HEK293 (cell line): Measurements from ENCODE around the gene KLK1.

Experiments used
- CTCF ChIA-PET: fragments of 350-600 bp; formaldehyde crosslinking; extraction: SDS; loops from one replicate; lab custom pipeline; 2021; ENCODE audit warnings: antibody characterized with exemption; lab: Yijun Ruan, JAX
- POLR2A ChIA-PET: fragments of 300-600 bp; formaldehyde crosslinking; extraction: SDS; loops from one replicate; lab custom pipeline; 2020; ENCODE audit warnings: antibody characterized with exemption, inconsistent platforms; lab: Yijun Ruan, JAX
- H3K27ac ChIP-seq: fragments of 200-500 bp; sonication (Bioruptor generic); 2 replicates; pipeline ENCODE4 v1.5.1; 2014; ENCODE audit warnings: low read depth, low read length, control low read depth, inconsistent platforms; ENCODE audit errors: extremely low read depth
- H3K36me3 ChIP-seq, 2 experiments: fragments of 200-500 bp in 1 of 2; sonication (Bioruptor generic) in 1 of 2; 1 replicate in 1 of 2; 2 replicates in 1 of 2; pipeline ENCODE4 v1.5.1; 2014 to 2017; ENCODE audit warnings: inconsistent platforms in 2 of 2, low read length in 2 of 2; ENCODE audit not compliant: control insufficient read depth in 2 of 2, insufficient read depth in 1 of 2
- H3K4me1 ChIP-seq: fragments of 200-500 bp; sonication (Bioruptor generic); 2 replicates; pipeline ENCODE4 v1.5.1; 2014; ENCODE audit warnings: mild to moderate bottlenecking, low read length, inconsistent platforms; ENCODE audit not compliant: control insufficient read depth, insufficient read depth
- H3K4me3 ChIP-seq: 2 replicates; pipeline ENCODE4 v1.5.1; 2011; ENCODE audit warnings: low read depth, mild to moderate bottlenecking, control low read depth, low read length, moderate library complexity
- H3K9me3 ChIP-seq: fragments of 200-500 bp; sonication (Bioruptor generic); 2 replicates; pipeline ENCODE4 v1.5.1; 2014; ENCODE audit warnings: low read depth, low read length, inconsistent platforms; ENCODE audit not compliant: control insufficient read depth, insufficient read depth
- BCL11A ChIP-seq: fragments of 450-650 bp; formaldehyde crosslinking; IDR thresholded peaks from 2 replicates; pipeline ENCODE4 v1.5.1; 2016; ENCODE audit warnings: low read depth, missing biosample characterization, missing genetic modification characterization
- GLIS1 ChIP-seq: fragments of 450-650 bp; formaldehyde crosslinking; IDR thresholded peaks from 2 replicates; pipeline ENCODE4 v1.5.1; 2016; ENCODE audit warnings: missing biosample characterization, missing genetic modification characterization
- GLIS2 ChIP-seq: fragments of 450-650 bp; formaldehyde crosslinking; IDR thresholded peaks from 2 replicates; pipeline ENCODE4 v1.5.1; 2016; ENCODE audit warnings: missing biosample characterization, missing genetic modification characterization
- IKZF3 ChIP-seq: fragments of 450-650 bp; IDR thresholded peaks from 2 replicates; pipeline ENCODE4 v1.5.0; 2018; ENCODE audit warnings: missing biosample characterization, mild to moderate bottlenecking, missing genetic modification characterization, moderate library complexity
- KLF8 ChIP-seq: fragments of 450-650 bp; formaldehyde crosslinking; IDR thresholded peaks from 2 replicates; pipeline ENCODE4 v1.5.1; 2016; ENCODE audit warnings: missing biosample characterization, missing genetic modification characterization
- MYNN ChIP-seq: fragments of 450-650 bp; formaldehyde crosslinking; IDR thresholded peaks from 2 replicates; pipeline ENCODE4 v1.5.1; 2016; ENCODE audit warnings: missing biosample characterization, missing genetic modification characterization, borderline replicate concordance
- PRDM1 ChIP-seq: fragments of 450-650 bp; formaldehyde crosslinking; IDR thresholded peaks from 2 replicates; pipeline ENCODE4; 2016; ENCODE audit warnings: missing biosample characterization, missing genetic modification characterization
- SCRT2 ChIP-seq: fragments of 450-650 bp; formaldehyde crosslinking; IDR thresholded peaks from 2 replicates; pipeline ENCODE4 v1.5.1; 2016; ENCODE audit warnings: missing biosample characterization, missing genetic modification characterization
- ZBTB7A ChIP-seq: fragments of 450-650 bp; formaldehyde crosslinking; IDR thresholded peaks from 2 replicates; pipeline ENCODE4 v1.5.1; 2016; ENCODE audit warnings: low read depth, missing biosample characterization, missing genetic modification characterization
- ZFP41 ChIP-seq: fragments of 450-650 bp; formaldehyde crosslinking; IDR thresholded peaks from 2 replicates; pipeline ENCODE4 v1.5.1; 2016; ENCODE audit warnings: missing biosample characterization, missing genetic modification characterization, borderline replicate concordance
- ZNF132 ChIP-seq: fragments of 450-650 bp; formaldehyde crosslinking; IDR thresholded peaks from 2 replicates; pipeline ENCODE4 v1.5.1; 2017; ENCODE audit warnings: missing biosample characterization, missing genetic modification characterization, borderline replicate concordance
- ZNF184 ChIP-seq: fragments of 450-650 bp; IDR thresholded peaks from 2 replicates; pipeline ENCODE4 v1.5.1; 2018; ENCODE audit warnings: missing biosample characterization, mild to moderate bottlenecking, missing genetic modification characterization
- ZNF274 ChIP-seq, 2 experiments: fragments of 200-500 bp in 1 of 2; fragments of 450-650 bp in 1 of 2; sonication (Bioruptor generic) in 1 of 2; formaldehyde crosslinking in 1 of 2; IDR thresholded peaks; 2 replicates each; pipeline versions ENCODE4 v1.5.1 to v1.6.1; 2014 to 2016; ENCODE audit warnings: borderline replicate concordance in 1 of 2, inconsistent platforms in 1 of 2, low read length in 1 of 2, missing biosample characterization in 1 of 2, missing genetic modification characterization in 1 of 2
- ZNF341 ChIP-seq: fragments of 450-650 bp; formaldehyde crosslinking; IDR thresholded peaks from 2 replicates; pipeline ENCODE4; 2016; ENCODE audit warnings: low read depth, missing biosample characterization, missing genetic modification characterization
- ZNF366 ChIP-seq: fragments of 450-650 bp; formaldehyde crosslinking; conservative IDR thresholded peaks from 2 replicates; pipeline ENCODE4 v1.5.1; 2016; ENCODE audit warnings: missing biosample characterization, missing genetic modification characterization
- ZNF423 ChIP-seq: fragments of 450-650 bp; formaldehyde crosslinking; IDR thresholded peaks from 2 replicates; pipeline ENCODE4 v1.5.1; 2016; ENCODE audit warnings: missing biosample characterization, missing genetic modification characterization
- ZNF473 ChIP-seq: fragments of 450-650 bp; formaldehyde crosslinking; IDR thresholded peaks from 2 replicates; pipeline ENCODE4 v1.5.1; 2017; ENCODE audit warnings: missing biosample characterization, missing genetic modification characterization
- ZNF530 ChIP-seq: fragments of 450-650 bp; formaldehyde crosslinking; IDR thresholded peaks from 2 replicates; pipeline ENCODE4 v1.5.1; 2016; ENCODE audit warnings: low read depth, missing biosample characterization, missing genetic modification characterization
- ZNF626 ChIP-seq: fragments of 450-650 bp; sonication (Bioruptor Pico); formaldehyde crosslinking; IDR thresholded peaks from 2 replicates; pipeline ENCODE4 v1.5.1; 2018; ENCODE audit warnings: missing biosample characterization, missing genetic modification characterization, inconsistent platforms
- ZNF629 ChIP-seq: fragments of 450-650 bp; formaldehyde crosslinking; IDR thresholded peaks from 2 replicates; pipeline ENCODE4 v1.5.1; 2017; ENCODE audit warnings: missing biosample characterization, missing genetic modification characterization
- ZNF768 ChIP-seq: fragments of 450-650 bp; formaldehyde crosslinking; IDR thresholded peaks from 2 replicates; pipeline ENCODE4 v1.5.1; 2018; ENCODE audit warnings: missing biosample characterization, mild to moderate bottlenecking, missing genetic modification characterization
- ZNF777 ChIP-seq: fragments of 450-650 bp; formaldehyde crosslinking; IDR thresholded peaks from 2 replicates; pipeline ENCODE4 v1.5.1; 2017; ENCODE audit warnings: missing biosample characterization, missing genetic modification characterization, borderline replicate concordance
- ZNF843 ChIP-seq: fragments of 450-650 bp; formaldehyde crosslinking; IDR thresholded peaks from 2 replicates; pipeline ENCODE4 v1.5.1; 2016; ENCODE audit warnings: missing biosample characterization, missing genetic modification characterization
- ZSCAN16 ChIP-seq: fragments of 450-650 bp; formaldehyde crosslinking; IDR thresholded peaks from 2 replicates; pipeline ENCODE4 v1.5.1; 2016; ENCODE audit warnings: missing biosample characterization, missing genetic modification characterization
- TF ChIP-seq, protein P1 (sequence below): fragments of 450-650 bp; formaldehyde crosslinking; IDR thresholded peaks from 2 replicates; pipeline ENCODE4 v1.5.1; 2016; ENCODE audit warnings: missing biosample characterization, missing genetic modification characterization
- TF ChIP-seq, protein P2 (sequence below): fragments of 450-650 bp; formaldehyde crosslinking; IDR thresholded peaks from 2 replicates; pipeline ENCODE4 v1.5.1; 2017; ENCODE audit warnings: missing biosample characterization, missing genetic modification characterization

The KLK1 gene

DNA sequence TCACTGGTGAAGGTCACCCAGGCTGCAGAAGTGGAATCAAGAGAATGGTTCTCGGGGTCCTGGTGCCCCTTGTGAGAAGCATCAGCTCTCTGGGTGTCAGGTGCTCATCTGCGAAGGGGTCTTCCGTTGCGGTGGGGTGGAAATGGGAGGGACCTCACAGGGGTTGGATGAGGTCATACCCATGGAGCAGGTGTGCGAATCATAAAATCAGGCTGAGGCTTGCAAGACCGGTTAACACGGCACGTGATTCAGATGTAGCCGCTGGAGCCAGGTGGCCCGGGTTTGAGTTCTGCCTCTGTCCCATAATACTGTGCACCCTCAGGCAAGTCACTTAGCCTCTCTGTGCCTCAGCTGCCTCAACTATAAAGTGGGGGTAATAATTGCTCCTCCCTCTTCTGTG lies 13.7 kb upstream of the KLK1 start:
- no peaks in the 10 kb centered on the region for H3K36me3 ChIP-seq
- TF ChIP-seq ZNF341 (tag by site-specific recombination) (no peak), ZNF777 (tag by site-specific recombination) (no peak), SCRT2 (0 out of 2 replicates have a peak, but pooled peaks have one; percentile 14), ZNF274 (IDR thresholded peaks at IDR 0.05; ENCODE audit: low read length) (no peak), ZNF274 (tag by site-specific recombination; IDR thresholded peaks at IDR 0.05; ENCODE audit: borderline replicate concordance) (no peak), ZNF132 (tag by site-specific recombination) (no peak), ZNF423 (tag by site-specific recombination) (no peak), ZNF366 (tag by site-specific recombination) (peak; percentile 35; the same call in 1 of the 2 replicates), KLF8 (tag by site-specific recombination) (peak; percentile 37; the same call in 1 of the 2 replicates), GLIS1 (peak; percentile 89), GLIS2 (0 out of 2 replicates have a peak, but pooled peaks have one; percentile 14), ZNF473 (tag by site-specific recombination) (no peak), ZSCAN16 (no peak), ZNF843 (tag by site-specific recombination) (no peak), ZNF629 (peak; percentile 63), ZNF626 (tag by site-specific recombination) (no peak), MYNN (tag by site-specific recombination) (no peak), ZNF184 (tag by site-specific recombination) (no peak), ZNF768 (tag by site-specific recombination) (peak; percentile 87), ZFP41 (tag by site-specific recombination) (no peak), IKZF3 (tag by site-specific recombination) (no peak), BCL11A (tag by site-specific recombination) (0 out of 2 replicates have a peak, but pooled peaks have one; percentile 28), ZNF530 (no peak), ZBTB7A (tag by site-specific recombination) (peak; percentile 57; the same call in 1 of the 2 replicates), PRDM1 (tag by site-specific recombination) (no peak)
- TF ChIP-seq, protein P1, sequence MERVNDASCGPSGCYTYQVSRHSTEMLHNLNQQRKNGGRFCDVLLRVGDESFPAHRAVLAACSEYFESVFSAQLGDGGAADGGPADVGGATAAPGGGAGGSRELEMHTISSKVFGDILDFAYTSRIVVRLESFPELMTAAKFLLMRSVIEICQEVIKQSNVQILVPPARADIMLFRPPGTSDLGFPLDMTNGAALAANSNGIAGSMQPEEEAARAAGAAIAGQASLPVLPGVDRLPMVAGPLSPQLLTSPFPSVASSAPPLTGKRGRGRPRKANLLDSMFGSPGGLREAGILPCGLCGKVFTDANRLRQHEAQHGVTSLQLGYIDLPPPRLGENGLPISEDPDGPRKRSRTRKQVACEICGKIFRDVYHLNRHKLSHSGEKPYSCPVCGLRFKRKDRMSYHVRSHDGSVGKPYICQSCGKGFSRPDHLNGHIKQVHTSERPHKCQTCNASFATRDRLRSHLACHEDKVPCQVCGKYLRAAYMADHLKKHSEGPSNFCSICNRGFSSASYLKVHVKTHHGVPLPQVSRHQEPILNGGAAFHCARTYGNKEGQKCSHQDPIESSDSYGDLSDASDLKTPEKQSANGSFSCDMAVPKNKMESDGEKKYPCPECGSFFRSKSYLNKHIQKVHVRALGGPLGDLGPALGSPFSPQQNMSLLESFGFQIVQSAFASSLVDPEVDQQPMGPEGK = peak; percentile 48; the same call in 1 of the 2 replicates
- TF ChIP-seq, protein P2, sequence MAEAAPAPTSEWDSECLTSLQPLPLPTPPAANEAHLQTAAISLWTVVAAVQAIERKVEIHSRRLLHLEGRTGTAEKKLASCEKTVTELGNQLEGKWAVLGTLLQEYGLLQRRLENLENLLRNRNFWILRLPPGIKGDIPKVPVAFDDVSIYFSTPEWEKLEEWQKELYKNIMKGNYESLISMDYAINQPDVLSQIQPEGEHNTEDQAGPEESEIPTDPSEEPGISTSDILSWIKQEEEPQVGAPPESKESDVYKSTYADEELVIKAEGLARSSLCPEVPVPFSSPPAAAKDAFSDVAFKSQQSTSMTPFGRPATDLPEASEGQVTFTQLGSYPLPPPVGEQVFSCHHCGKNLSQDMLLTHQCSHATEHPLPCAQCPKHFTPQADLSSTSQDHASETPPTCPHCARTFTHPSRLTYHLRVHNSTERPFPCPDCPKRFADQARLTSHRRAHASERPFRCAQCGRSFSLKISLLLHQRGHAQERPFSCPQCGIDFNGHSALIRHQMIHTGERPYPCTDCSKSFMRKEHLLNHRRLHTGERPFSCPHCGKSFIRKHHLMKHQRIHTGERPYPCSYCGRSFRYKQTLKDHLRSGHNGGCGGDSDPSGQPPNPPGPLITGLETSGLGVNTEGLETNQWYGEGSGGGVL (tag by site-specific recombination) = 0 out of 2 replicates have a peak, but pooled peaks have one; percentile 15
- TF ChIP-seq, all 188 proteins: peak for 11
- Histone ChIP-seq H3K9me3 (no peaks in the 10 kb centered on the region), H3K4me1 (no peaks in the 10 kb centered on the region; the same call in 1 of the 2 replicates), H3K27ac (no peak overlapping the region), H3K4me3 (no peak overlapping the region)
- POLR2A ChIA-PET = no interaction called here
- CTCF ChIA-PET = interaction anchor here (0.6 to 1.1 kb wide), 2 partner anchors 9 to 85 kb away, joined by 3 to 5 read pairs; no protein-coding TSS in a partner anchor
